GM19372 (cell line): Measurements from ENCODE around the gene MEF2C.

Experiments
- ATAC-seq: cut with Tn5 transposase; IDR thresholded peaks from one replicate; pipeline ENCODE4 v1.9.1; 2021; ENCODE audit warnings: mild to moderate bottlenecking, low read depth, moderate library complexity; ENCODE audit not compliant: unreplicated experiment

Gene MEF2C

GRCh38 chr5:88667496-88668201, 215.3 kb downstream of the MEF2C start:
- peak; percentile 27 for ATAC-seq
